ENCODE results near the gene HMGCS1. TPM values are rescaled to one million over a fixed set of nuclear protein-coding genes. Genes with fewer than 3 reads are reported as not detected.

HMGCS1 gene
- total RNA-seq, 1 donor from 2014 or later = 23.7 TPM

DNA sequence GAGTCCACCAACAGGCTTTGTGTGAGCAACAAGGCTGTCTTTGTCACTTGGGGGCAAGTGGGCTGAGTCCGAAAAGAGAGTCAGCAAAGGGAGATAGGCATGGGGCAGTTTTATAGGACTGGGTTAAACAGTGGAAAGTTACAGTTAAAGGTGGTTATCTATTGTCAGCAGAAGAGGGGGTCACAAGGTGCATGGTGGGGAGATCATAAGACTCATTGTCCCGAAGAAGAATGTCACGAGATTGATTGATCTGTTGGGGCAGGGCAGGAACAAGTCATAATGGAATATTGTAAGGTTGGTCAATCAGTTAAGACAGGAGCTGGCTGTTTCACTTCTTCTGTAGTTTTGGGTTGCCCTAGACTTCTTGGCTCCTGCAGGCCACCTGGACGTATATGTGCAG is 7.6 kb upstream of the HMGCS1 start:
- no peaks in the 10 kb centered on the region for H3K4me1 ChIP-seq
- intact Hi-C loops (cut with micrococcal nuclease) = no loop called here
- H3K4me3 ChIP-seq = no peak overlapping the region
- DNase-seq = no peak
- no peaks in the 10 kb centered on the region for H3K36me3 ChIP-seq
- H3K27ac ChIP-seq (replicated peaks) = no peak overlapping the region
- H3K27me3 ChIP-seq (ENCODE audit: low read depth) = no peaks in the 10 kb centered on the region
- H3K9me3 ChIP-seq (replicated peaks) = no peaks in the 10 kb centered on the region
- TF ChIP-seq, protein P1, sequence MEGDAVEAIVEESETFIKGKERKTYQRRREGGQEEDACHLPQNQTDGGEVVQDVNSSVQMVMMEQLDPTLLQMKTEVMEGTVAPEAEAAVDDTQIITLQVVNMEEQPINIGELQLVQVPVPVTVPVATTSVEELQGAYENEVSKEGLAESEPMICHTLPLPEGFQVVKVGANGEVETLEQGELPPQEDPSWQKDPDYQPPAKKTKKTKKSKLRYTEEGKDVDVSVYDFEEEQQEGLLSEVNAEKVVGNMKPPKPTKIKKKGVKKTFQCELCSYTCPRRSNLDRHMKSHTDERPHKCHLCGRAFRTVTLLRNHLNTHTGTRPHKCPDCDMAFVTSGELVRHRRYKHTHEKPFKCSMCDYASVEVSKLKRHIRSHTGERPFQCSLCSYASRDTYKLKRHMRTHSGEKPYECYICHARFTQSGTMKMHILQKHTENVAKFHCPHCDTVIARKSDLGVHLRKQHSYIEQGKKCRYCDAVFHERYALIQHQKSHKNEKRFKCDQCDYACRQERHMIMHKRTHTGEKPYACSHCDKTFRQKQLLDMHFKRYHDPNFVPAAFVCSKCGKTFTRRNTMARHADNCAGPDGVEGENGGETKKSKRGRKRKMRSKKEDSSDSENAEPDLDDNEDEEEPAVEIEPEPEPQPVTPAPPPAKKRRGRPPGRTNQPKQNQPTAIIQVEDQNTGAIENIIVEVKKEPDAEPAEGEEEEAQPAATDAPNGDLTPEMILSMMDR (IDR thresholded peaks at IDR 0.05; ENCODE audit: borderline replicate concordance) = no peak

DNA sequence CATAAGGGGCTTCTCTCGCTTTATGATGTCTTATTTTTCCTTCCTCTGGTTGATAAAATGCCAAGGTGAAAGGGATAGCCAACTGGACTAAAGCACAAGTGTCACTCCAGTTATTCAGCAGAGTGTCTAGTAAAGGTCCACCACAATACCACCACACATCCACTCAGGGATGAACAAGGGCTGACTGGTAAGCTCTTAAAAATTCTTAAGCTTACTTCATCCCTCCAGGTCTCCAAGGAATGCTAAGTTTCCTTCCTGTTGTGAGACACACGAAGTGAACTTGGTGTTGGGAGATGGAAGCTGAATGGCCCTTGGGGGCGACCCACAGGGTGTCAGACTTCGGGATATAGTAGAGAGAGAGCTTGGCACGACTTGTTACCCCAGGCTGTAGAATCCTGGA is 3.2 kb upstream of the HMGCS1 start:
- Histone ChIP-seq H3K4me3 (no peak overlapping the region), H3K27ac (replicated peaks) (no peak overlapping the region), H3K9me3 (replicated peaks) (no peaks in the 10 kb centered on the region), H3K4me1 (peaks cover 23% of the 10 kb centered on the region), H3K36me3 (no peaks in the 10 kb centered on the region), H3K27me3 (ENCODE audit: low read depth) (no peaks in the 10 kb centered on the region)
- TF ChIP-seq, protein P1 (IDR thresholded peaks at IDR 0.05; ENCODE audit: borderline replicate concordance) = no peak
- DNase-seq = no peak
- intact Hi-C loops (cut with micrococcal nuclease) = no loop called here

GRCh38 chr5:43315682-43316081 is 2.5 kb upstream of the HMGCS1 start:
- Histone ChIP-seq H3K27ac (replicated peaks) (no peak overlapping the region), H3K4me1 (peaks cover 29% of the 10 kb centered on the region), H3K9me3 (replicated peaks) (no peaks in the 10 kb centered on the region), H3K27me3 (ENCODE audit: low read depth) (no peaks in the 10 kb centered on the region), H3K36me3 (no peaks in the 10 kb centered on the region), H3K4me3 (no peak overlapping the region)
- intact Hi-C loops (cut with micrococcal nuclease) = no loop called here
- TF ChIP-seq, protein P1 (IDR thresholded peaks at IDR 0.05; ENCODE audit: borderline replicate concordance) = no peak
- no peak for DNase-seq

DNA sequence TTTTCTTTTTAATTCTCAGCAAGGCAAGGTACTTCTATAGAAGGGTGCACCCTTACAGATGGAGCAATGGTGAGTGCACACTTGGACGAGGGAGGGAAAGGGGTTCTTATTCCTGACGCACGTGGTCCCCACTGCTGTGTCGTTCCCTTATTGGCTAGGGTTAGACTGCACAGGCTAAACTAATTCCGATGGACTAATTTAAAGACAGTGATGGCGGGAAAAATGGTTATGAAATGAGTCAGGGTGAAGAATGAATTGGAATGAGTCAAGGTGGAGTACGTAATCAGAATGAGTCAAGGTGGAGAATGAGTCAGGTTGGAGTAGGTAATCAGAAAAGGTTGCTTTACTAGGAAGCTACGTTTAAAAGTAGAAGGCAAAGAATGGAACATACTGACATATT is 2.1 kb upstream of the HMGCS1 start:
- intact Hi-C loops (cut with micrococcal nuclease) = no loop called here
- H3K27me3 ChIP-seq (ENCODE audit: low read depth) = no peaks in the 10 kb centered on the region
- no peak overlapping the region for H3K4me3 ChIP-seq
- no peaks in the 10 kb centered on the region for H3K36me3 ChIP-seq
- peaks cover 33% of the 10 kb centered on the region for H3K4me1 ChIP-seq
- H3K9me3 ChIP-seq (replicated peaks) = no peaks in the 10 kb centered on the region
- DNase-seq = no peak
- no peak overlapping the region for H3K27ac ChIP-seq (replicated peaks)
- TF ChIP-seq, protein P1 (IDR thresholded peaks at IDR 0.05; ENCODE audit: borderline replicate concordance) = no peak

DNA sequence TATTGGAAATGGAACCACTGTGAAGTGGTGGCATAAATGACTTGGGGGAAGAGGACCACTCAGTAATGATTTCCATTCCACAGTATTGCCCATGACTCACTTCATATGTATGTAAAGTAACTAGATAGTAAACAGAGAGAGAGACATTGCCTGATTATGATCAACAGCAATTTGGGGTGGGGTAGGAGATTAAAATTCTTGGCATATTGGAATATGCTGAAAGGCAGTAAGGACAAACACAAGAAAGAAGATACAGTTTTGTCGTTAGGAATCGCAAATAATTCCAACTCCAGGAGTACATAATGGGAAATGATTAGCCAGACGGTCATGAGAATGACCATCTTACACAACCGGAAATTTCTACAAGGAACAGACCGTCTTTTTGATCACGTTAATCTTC is 1.5 kb upstream of the HMGCS1 start:
- H3K4me3 ChIP-seq = no peak overlapping the region
- no peaks in the 10 kb centered on the region for H3K9me3 ChIP-seq (replicated peaks)
- no peak for DNase-seq
- TF ChIP-seq, protein P1 (IDR thresholded peaks at IDR 0.05; ENCODE audit: borderline replicate concordance) = no peak
- peaks cover 39% of the 10 kb centered on the region for H3K4me1 ChIP-seq
- H3K27ac ChIP-seq (replicated peaks) = no peak overlapping the region
- intact Hi-C loops (cut with micrococcal nuclease) = no loop called here
- H3K36me3 ChIP-seq = no peaks in the 10 kb centered on the region
- no peaks in the 10 kb centered on the region for H3K27me3 ChIP-seq (ENCODE audit: low read depth)
